Activated naive CD8-positive, alpha-beta T cell treated with anti-CD3 and anti-CD28 coated beads for 36 hours (primary cell): ENCODE results near the gene KLK7. TPM values are rescaled to one million over a fixed set of nuclear protein-coding genes. Genes with fewer than 3 reads are reported as not detected.

Experiments
- DNase-seq: peaks from one replicate; pipeline ENCODE4 v3.0.0; 2021
- H3K27ac Mint-ChIP-seq: one replicate; pipeline ENCODE4 v1.8.0; 2022; ENCODE audit warnings: mild to moderate bottlenecking, moderate library complexity, mixed read lengths
- H3K27me3 Mint-ChIP-seq: one replicate; pipeline ENCODE4 v1.8.0; 2022; ENCODE audit warnings: mild to moderate bottlenecking, mixed read lengths
- H3K36me3 Mint-ChIP-seq: one replicate; pipeline ENCODE4 v1.8.0; 2021; ENCODE audit warnings: mild to moderate bottlenecking, mixed read lengths
- H3K4me1 Mint-ChIP-seq: one replicate; pipeline ENCODE4 v1.8.0; 2021; ENCODE audit warnings: mixed read lengths
- H3K4me3 Mint-ChIP-seq: one replicate; pipeline ENCODE4 v1.8.0; 2022; ENCODE audit warnings: mild to moderate bottlenecking, moderate library complexity, mixed read lengths
- H3K9me3 Mint-ChIP-seq: one replicate; pipeline ENCODE4 v1.8.0; 2022; ENCODE audit warnings: mixed read lengths
- total RNA-seq, 2 experiments: library from RNA; stranded (reverse); gene quantifications; one replicate each; pipeline ENCODE4 v1.2.3, GENCODE V29; 2021

The KLK7 gene
- total RNA-seq = not detected

GRCh38 chr19:50983625-50984292 is at the start of gene KLK7:
TSS of gene KLK7 (minus strand) at chr19:50983917. CDS start at chr19:50982399, 1,518 bp downstream.
- Mint-ChIP-seq H3K27ac (no peak within 1 kb of the TSS), H3K9me3 (no peaks in the 10 kb centered on the region), H3K4me1 (no peaks in the 10 kb centered on the region), H3K4me3 (no peak within 1 kb of the TSS), H3K27me3 (peaks cover 44% of the 10 kb centered on the region), H3K36me3 (no peaks in the 10 kb centered on the region)
- DNase-seq = no peak

- no peaks in the 10 kb centered on the region for H3K9me3 Mint-ChIP-seq
These were observed 48.1 kb upstream of the KLK7 start for GRCh38 chr19:51031880-51032225.

GRCh38 chr19:51031220-51031879 is 47.6 kb upstream of the KLK7 start:
- no peaks in the 10 kb centered on the region for H3K36me3 Mint-ChIP-seq
- no peak for DNase-seq
- peaks cover 49% of the 10 kb centered on the region for H3K27me3 Mint-ChIP-seq
- no peaks in the 10 kb centered on the region for H3K9me3 Mint-ChIP-seq
- H3K27ac Mint-ChIP-seq = no peak overlapping the region
- no peaks in the 10 kb centered on the region for H3K4me1 Mint-ChIP-seq
- H3K4me3 Mint-ChIP-seq = no peak overlapping the region

More at GRCh38 chr19:51031880-51032225, 48.1 kb upstream of the KLK7 start:
- Mint-ChIP-seq H3K4me3 (no peak overlapping the region), H3K4me1 (no peaks in the 10 kb centered on the region), H3K27me3 (peaks cover 46% of the 10 kb centered on the region), H3K36me3 (no peaks in the 10 kb centered on the region), H3K27ac (no peak overlapping the region)
- no peak for DNase-seq

GRCh38 chr19:51030631-51031030 is 46.9 kb upstream of the KLK7 start:
- Mint-ChIP-seq H3K27me3 (peaks cover 54% of the 10 kb centered on the region), H3K36me3 (no peaks in the 10 kb centered on the region), H3K4me1 (no peaks in the 10 kb centered on the region), H3K27ac (no peak overlapping the region), H3K4me3 (no peak overlapping the region), H3K9me3 (no peaks in the 10 kb centered on the region)
- no peak for DNase-seq

- Mint-ChIP-seq H3K36me3 (no peaks in the 10 kb centered on the region), H3K27ac (no peak overlapping the region), H3K4me1 (no peaks in the 10 kb centered on the region), H3K9me3 (no peaks in the 10 kb centered on the region), H3K4me3 (no peak overlapping the region), H3K27me3 (peaks cover 53% of the 10 kb centered on the region)
- DNase-seq = no peak
These were observed 46.0 kb upstream of the KLK7 start for GRCh38 chr19:51029718-51030117.

GRCh38 chr19:51027873-51028272 is 44.2 kb upstream of the KLK7 start:
- H3K27ac Mint-ChIP-seq = no peak overlapping the region
- H3K9me3 Mint-ChIP-seq = no peaks in the 10 kb centered on the region
- DNase-seq = no peak
- peaks cover 55% of the 10 kb centered on the region for H3K27me3 Mint-ChIP-seq
- no peaks in the 10 kb centered on the region for H3K36me3 Mint-ChIP-seq
- H3K4me1 Mint-ChIP-seq = no peaks in the 10 kb centered on the region
- no peak overlapping the region for H3K4me3 Mint-ChIP-seq

- H3K4me3 Mint-ChIP-seq = no peak overlapping the region
- no peak overlapping the region for H3K27ac Mint-ChIP-seq
- peaks cover 60% of the 10 kb centered on the region for H3K27me3 Mint-ChIP-seq
- no peaks in the 10 kb centered on the region for H3K9me3 Mint-ChIP-seq
- no peak for DNase-seq
- H3K36me3 Mint-ChIP-seq = no peaks in the 10 kb centered on the region
- no peaks in the 10 kb centered on the region for H3K4me1 Mint-ChIP-seq
These were observed 43.5 kb upstream of the KLK7 start for GRCh38 chr19:51027126-51027806.

GRCh38 chr19:51026554-51026831 is 42.8 kb upstream of the KLK7 start, which contains the start of gene KLK11:
TSS of gene KLK11 (minus strand) at chr19:51026616. CDS start at chr19:51025631, 985 bp downstream.
- Mint-ChIP-seq H3K4me3 (no peak within 1 kb of the TSS), H3K4me1 (no peaks in the 10 kb centered on the region), H3K9me3 (no peaks in the 10 kb centered on the region), H3K27ac (no peak within 1 kb of the TSS), H3K36me3 (no peaks in the 10 kb centered on the region), H3K27me3 (peaks cover 58% of the 10 kb centered on the region)
- no peak for DNase-seq

- DNase-seq = no peak
- Mint-ChIP-seq H3K4me1 (no peaks in the 10 kb centered on the region), H3K9me3 (no peaks in the 10 kb centered on the region), H3K27me3 (peaks cover 54% of the 10 kb centered on the region), H3K4me3 (no peak overlapping the region), H3K27ac (no peak overlapping the region), H3K36me3 (no peaks in the 10 kb centered on the region)
These were observed 42.3 kb upstream of the KLK7 start for GRCh38 chr19:51025809-51026553.

GRCh38 chr19:51025401-51025800 is 41.7 kb upstream of the KLK7 start:
- DNase-seq = no peak
- no peaks in the 10 kb centered on the region for H3K36me3 Mint-ChIP-seq
- peaks cover 51% of the 10 kb centered on the region for H3K27me3 Mint-ChIP-seq
- H3K4me1 Mint-ChIP-seq = no peaks in the 10 kb centered on the region
- no peaks in the 10 kb centered on the region for H3K9me3 Mint-ChIP-seq
- H3K4me3 Mint-ChIP-seq = no peak overlapping the region
- H3K27ac Mint-ChIP-seq = no peak overlapping the region

- no peak for DNase-seq
- H3K27me3 Mint-ChIP-seq = peaks cover 53% of the 10 kb centered on the region
- no peaks in the 10 kb centered on the region for H3K9me3 Mint-ChIP-seq
- no peak overlapping the region for H3K27ac Mint-ChIP-seq
- no peak overlapping the region for H3K4me3 Mint-ChIP-seq
- no peaks in the 10 kb centered on the region for H3K36me3 Mint-ChIP-seq
- peaks cover under 1% of the 10 kb centered on the region for H3K4me1 Mint-ChIP-seq
These were observed 41.2 kb upstream of the KLK7 start for GRCh38 chr19:51024924-51025323.

GRCh38 chr19:51023946-51024345 is 40.2 kb upstream of the KLK7 start:
- Mint-ChIP-seq H3K4me3 (no peak overlapping the region), H3K4me1 (peaks cover 1% of the 10 kb centered on the region), H3K9me3 (no peaks in the 10 kb centered on the region), H3K27me3 (peaks cover 59% of the 10 kb centered on the region), H3K27ac (no peak overlapping the region), H3K36me3 (no peaks in the 10 kb centered on the region)
- no peak for DNase-seq

GRCh38 chr19:51022526-51022925 is 38.8 kb upstream of the KLK7 start:
- no peak overlapping the region for H3K4me3 Mint-ChIP-seq
- no peak overlapping the region for H3K27ac Mint-ChIP-seq
- H3K36me3 Mint-ChIP-seq = no peaks in the 10 kb centered on the region
- no peak for DNase-seq
- peaks cover 68% of the 10 kb centered on the region for H3K27me3 Mint-ChIP-seq
- peaks cover 7% of the 10 kb centered on the region for H3K4me1 Mint-ChIP-seq
- H3K9me3 Mint-ChIP-seq = peaks cover 2% of the 10 kb centered on the region

GRCh38 chr19:51020988-51021651 is 37.4 kb upstream of the KLK7 start:
- peaks cover 12% of the 10 kb centered on the region for H3K4me1 Mint-ChIP-seq

GRCh38 chr19:51019544-51019925 is 35.8 kb upstream of the KLK7 start, which contains the start of gene KLK10:
TSS of gene KLK10 (minus strand) at chr19:51019709. CDS start at chr19:51019130, 579 bp downstream.
- H3K27ac Mint-ChIP-seq = no peak within 1 kb of the TSS
- peaks cover 75% of the 10 kb centered on the region for H3K27me3 Mint-ChIP-seq
- peaks cover 12% of the 10 kb centered on the region for H3K4me1 Mint-ChIP-seq
- H3K36me3 Mint-ChIP-seq = no peaks in the 10 kb centered on the region
- DNase-seq = no peak
- H3K9me3 Mint-ChIP-seq = peaks cover 2% of the 10 kb centered on the region
- peak within 1 kb of the TSS; percentile 61 for H3K4me3 Mint-ChIP-seq

More at GRCh38 chr19:51020988-51021651, 37.4 kb upstream of the KLK7 start:
- Mint-ChIP-seq H3K36me3 (no peaks in the 10 kb centered on the region), H3K4me3 (no peak overlapping the region), H3K27me3 (peaks cover 71% of the 10 kb centered on the region), H3K27ac (no peak overlapping the region), H3K9me3 (peaks cover 2% of the 10 kb centered on the region)
- no peak for DNase-seq
